C4-2B (cell line): ENCODE results near the gene UBL4B.

Source experiments
- CTCF ChIP-seq: fragments of 450-650 bp; conservative IDR thresholded peaks from 2 replicates; pipeline ENCODE4 v1.5.1; 2017; ENCODE audit warnings: mild to moderate bottlenecking
- ZFX ChIP-seq: fragments of 450-650 bp; IDR thresholded peaks from 2 replicates; pipeline ENCODE4 v1.6.1; 2017

GRCh38 chr1:110107867-110108469, 4.3 kb upstream of the UBL4B start:
- TF ChIP-seq CTCF: no peak
- no peak for TF ChIP-seq ZFX
